HEK293T (cell line): ENCODE measurements around the gene NRDC.

Experiments
- ARNT ChIP-seq: fragments of 450-650 bp; IDR thresholded peaks from 2 replicates; pipeline ENCODE4 v1.6.1; 2017; ENCODE audit warnings: mild to moderate bottlenecking
- LEF1 ChIP-seq: fragments of 450-650 bp; IDR thresholded peaks from 2 replicates; pipeline ENCODE4 v1.6.1; 2017; ENCODE audit warnings: mild to moderate bottlenecking, borderline replicate concordance

- no peak for TF ChIP-seq ARNT
- no peak for TF ChIP-seq LEF1
Measured at GRCh38 chr1:51760872-51761271, 117.7 kb downstream of the NRDC start.
